ENCODE results near the gene PROC.

The PROC gene

DNA sequence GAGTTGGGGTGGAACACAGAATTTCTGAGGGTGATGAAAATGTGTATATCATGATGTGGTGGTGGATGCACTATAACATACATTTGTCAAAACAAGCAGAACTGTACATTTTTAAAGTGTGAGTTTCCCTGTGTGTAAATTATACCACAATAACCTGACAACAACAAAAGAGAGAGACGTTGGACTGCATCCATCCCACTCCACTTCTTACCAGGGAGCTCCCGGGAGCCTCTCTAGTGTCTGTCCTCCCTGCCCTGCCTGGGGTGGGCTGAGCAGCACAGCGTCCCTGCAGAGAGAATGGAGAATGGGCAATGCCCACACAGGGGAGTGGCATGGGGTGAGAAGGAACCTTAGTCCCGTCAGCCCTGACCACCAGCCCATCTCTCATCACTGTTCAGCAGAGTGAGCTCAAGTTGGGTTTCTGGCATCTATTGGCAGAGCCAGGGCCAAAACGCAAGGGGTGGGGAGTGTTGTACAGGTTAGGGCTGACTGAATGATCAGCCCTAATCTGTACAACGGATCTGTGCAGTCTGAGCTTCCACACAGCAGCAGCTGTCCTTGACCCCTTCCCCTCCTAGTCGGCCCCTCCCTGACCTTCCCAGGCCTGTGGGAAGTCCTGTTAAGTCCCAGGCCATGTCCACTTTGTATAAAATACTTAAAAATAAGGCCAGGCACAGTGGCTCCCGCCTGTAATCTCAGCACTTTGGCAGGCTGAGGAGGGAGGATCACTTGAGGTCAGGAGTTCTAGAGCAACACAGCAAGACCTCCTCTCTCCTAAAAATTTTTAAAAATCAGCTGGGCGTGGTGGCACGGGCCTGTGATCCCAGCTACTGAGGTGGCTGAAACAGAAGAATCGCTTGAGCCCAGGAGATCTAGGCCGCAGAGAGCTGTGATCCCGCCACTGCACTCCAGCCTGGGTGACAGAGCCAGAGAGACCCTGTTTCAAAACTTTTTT is 3.3 kb upstream of the PROC start:
- peak in 1 of 2 experiments; percentile 37 for DNase-seq

GRCh38 chr2:127415593-127416505 is 2.4 kb upstream of the PROC start:
- TF ChIP-seq POLR2A (IDR thresholded peaks at IDR 0.05; ENCODE audit: low read length) (no peak), GATA1 (IDR thresholded peaks at IDR 0.05; ENCODE audit: low read depth, low read length) (no peak)
- peak; percentile 70 to 83 for DNase-seq

More for the DNA sequence above, 3.3 kb upstream of the PROC start:
- no peak for TF ChIP-seq POLR2A (IDR thresholded peaks at IDR 0.05; ENCODE audit: low read length)
- TF ChIP-seq GATA1 (IDR thresholded peaks at IDR 0.05; ENCODE audit: low read depth, low read length) = no peak

DNA sequence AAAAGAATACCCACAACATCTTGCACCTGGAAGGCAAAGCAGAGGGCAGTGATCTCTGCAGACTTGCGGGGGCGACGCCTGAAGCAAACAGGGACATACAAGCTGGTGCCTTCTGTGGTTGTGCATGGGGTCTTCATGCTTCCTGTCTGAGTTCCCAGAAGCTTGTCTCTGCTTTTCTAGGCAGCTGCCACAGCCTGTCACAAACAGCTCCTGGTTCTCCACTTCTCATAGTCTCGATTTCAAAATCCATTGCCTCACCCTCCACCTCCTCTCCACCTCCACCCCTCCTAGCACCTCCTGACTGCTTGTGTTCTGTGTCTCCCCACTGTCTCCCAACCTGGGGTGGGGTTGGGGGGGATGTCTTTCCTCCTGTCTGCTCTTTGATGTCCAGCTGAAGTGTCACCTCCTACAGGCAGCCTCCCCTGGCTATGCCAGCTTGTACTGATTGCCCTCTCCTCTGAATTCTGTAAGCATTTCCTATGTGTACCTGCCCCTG is 1.7 kb upstream of the PROC start:
- TF ChIP-seq POLR2A (IDR thresholded peaks at IDR 0.05; ENCODE audit: low read length) (no peak), GATA1 (IDR thresholded peaks at IDR 0.05; ENCODE audit: low read depth, low read length) (no peak)
- no peak for DNase-seq

GRCh38 chr2:127417406-127417805 is 821 bp upstream of the PROC start:
- DNase-seq = no peak

GRCh38 chr2:127419112-127419430 is 844 bp downstream of the PROC start:
- no peak for DNase-seq
- TF ChIP-seq POLR2A (IDR thresholded peaks at IDR 0.05; ENCODE audit: low read length) = no peak
- no peak for TF ChIP-seq GATA1 (IDR thresholded peaks at IDR 0.05; ENCODE audit: low read depth, low read length)

More at GRCh38 chr2:127417406-127417805, 821 bp upstream of the PROC start:
- TF ChIP-seq GATA1 (IDR thresholded peaks at IDR 0.05; ENCODE audit: low read depth, low read length) = no peak
- TF ChIP-seq POLR2A (IDR thresholded peaks at IDR 0.05; ENCODE audit: low read length) = no peak

- no peak for DNase-seq
- TF ChIP-seq GATA1 (IDR thresholded peaks at IDR 0.05; ENCODE audit: low read depth, low read length) (no peak), POLR2A (IDR thresholded peaks at IDR 0.05; ENCODE audit: low read length) (no peak)
Observed at GRCh38 chr2:127419448-127420038, 1.3 kb downstream of the PROC start.

DNA sequence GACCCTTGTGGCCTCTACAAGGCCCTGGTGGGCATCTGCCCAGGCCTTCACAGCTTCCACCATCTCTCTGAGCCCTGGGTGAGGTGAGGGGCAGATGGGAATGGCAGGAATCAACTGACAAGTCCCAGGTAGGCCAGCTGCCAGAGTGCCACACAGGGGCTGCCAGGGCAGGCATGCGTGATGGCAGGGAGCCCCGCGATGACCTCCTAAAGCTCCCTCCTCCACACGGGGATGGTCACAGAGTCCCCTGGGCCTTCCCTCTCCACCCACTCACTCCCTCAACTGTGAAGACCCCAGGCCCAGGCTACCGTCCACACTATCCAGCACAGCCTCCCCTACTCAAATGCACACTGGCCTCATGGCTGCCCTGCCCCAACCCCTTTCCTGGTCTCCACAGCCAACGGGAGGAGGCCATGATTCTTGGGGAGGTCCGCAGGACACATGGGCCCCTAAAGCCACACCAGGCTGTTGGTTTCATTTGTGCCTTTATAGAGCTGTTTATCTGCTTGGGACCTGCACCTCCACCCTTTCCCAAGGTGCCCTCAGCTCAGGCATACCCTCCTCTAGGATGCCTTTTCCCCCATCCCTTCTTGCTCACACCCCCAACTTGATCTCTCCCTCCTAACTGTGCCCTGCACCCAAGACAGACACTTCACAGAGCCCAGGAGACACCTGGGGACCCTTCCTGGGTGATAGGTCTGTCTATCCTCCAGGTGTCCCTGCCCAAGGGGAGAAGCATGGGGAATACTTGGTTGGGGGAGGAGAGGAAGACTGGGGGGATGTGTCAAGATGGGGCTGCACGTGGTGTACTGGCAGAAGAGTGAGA is 2.0 kb downstream of the PROC start:
- DNase-seq = no peak
- TF ChIP-seq GATA1 (IDR thresholded peaks at IDR 0.05; ENCODE audit: low read depth, low read length) (no peak), POLR2A (IDR thresholded peaks at IDR 0.05; ENCODE audit: low read length) (no peak)

GRCh38 chr2:127421116-127421800 is 3.0 kb downstream of the PROC start:
- TF ChIP-seq GATA1 (IDR thresholded peaks at IDR 0.05; ENCODE audit: low read depth, low read length) = no peak
- TF ChIP-seq POLR2A (IDR thresholded peaks at IDR 0.05; ENCODE audit: low read length) = no peak
- no peak for DNase-seq

DNA sequence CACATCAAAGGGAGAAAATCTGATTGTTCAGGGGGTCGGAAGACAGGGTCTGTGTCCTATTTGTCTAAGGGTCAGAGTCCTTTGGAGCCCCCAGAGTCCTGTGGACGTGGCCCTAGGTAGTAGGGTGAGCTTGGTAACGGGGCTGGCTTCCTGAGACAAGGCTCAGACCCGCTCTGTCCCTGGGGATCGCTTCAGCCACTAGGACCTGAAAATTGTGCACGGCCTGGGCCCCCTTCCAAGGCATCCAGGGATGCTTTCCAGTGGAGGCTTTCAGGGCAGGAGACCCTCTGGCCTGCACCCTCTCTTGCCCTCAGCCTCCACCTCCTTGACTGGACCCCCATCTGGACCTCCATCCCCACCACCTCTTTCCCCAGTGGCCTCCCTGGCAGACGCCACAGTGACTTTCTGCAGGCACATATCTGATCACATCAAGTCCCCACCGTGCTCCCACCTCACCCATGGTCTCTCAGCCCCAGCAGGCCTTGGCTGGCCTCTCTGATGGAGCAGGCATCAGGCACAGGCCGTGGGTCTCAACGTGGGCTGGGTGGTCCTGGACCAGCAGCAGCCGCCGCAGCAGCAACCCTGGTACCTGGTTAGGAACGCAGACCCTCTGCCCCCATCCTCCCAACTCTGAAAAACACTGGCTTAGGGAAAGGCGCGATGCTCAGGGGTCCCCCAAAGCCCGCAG is 3.8 kb downstream of the PROC start:
- no peak for DNase-seq
- no peak for TF ChIP-seq POLR2A (IDR thresholded peaks at IDR 0.05; ENCODE audit: low read length)
- TF ChIP-seq GATA1 (IDR thresholded peaks at IDR 0.05; ENCODE audit: low read depth, low read length) = no peak

DNA sequence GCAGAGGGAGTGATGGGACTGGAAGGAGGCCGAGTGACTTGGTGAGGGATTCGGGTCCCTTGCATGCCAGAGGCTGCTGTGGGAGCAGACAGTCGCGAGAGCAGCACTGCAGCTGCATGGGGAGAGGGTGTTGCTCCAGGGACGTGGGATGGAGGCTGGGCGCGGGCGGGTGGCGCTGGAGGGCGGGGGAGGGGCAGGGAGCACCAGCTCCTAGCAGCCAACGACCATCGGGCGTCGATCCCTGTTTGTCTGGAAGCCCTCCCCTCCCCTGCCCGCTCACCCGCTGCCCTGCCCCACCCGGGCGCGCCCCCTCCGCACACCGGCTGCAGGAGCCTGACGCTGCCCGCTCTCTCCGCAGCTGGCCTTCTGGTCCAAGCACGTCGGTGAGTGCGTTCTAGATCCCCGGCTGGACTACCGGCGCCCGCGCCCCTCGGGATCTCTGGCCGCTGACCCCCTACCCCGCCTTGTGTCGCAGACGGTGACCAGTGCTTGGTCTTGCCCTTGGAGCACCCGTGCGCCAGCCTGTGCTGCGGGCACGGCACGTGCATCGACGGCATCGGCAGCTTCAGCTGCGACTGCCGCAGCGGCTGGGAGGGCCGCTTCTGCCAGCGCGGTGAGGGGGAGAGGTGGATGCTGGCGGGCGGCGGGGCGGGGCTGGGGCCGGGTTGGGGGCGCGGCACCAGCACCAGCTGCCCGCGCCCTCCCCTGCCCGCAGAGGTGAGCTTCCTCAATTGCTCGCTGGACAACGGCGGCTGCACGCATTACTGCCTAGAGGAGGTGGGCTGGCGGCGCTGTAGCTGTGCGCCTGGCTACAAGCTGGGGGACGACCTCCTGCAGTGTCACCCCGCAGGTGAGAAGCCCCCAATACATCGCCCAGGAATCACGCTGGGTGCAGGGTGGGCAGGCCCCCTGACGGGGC is 4.6 kb downstream of the PROC start:
- DNase-seq = no peak
- no peak for TF ChIP-seq GATA1 (IDR thresholded peaks at IDR 0.05; ENCODE audit: low read depth, low read length)
- TF ChIP-seq POLR2A (IDR thresholded peaks at IDR 0.05; ENCODE audit: low read length) = no peak

DNA sequence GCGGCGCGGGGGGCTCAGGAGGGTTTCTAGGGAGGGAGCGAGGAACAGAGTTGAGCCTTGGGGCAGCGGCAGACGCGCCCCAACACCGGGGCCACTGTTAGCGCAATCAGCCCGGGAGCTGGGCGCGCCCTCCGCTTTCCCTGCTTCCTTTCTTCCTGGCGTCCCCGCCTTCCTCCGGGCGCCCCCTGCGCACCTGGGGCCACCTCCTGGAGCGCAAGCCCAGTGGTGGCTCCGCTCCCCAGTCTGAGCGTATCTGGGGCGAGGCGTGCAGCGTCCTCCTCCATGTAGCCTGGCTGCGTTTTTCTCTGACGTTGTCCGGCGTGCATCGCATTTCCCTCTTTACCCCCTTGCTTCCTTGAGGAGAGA is 5.2 kb downstream of the PROC start:
- no peak for DNase-seq
- TF ChIP-seq GATA1 (IDR thresholded peaks at IDR 0.05; ENCODE audit: low read depth, low read length) (no peak), POLR2A (IDR thresholded peaks at IDR 0.05; ENCODE audit: low read length) (no peak)

All from erythroblast (primary cell).